ENCODE data around the gene PALM3.

- TF ChIP-seq CTCF (IDR thresholded peaks at IDR 0.05; ENCODE audit: poor library complexity): no peak
- TF ChIP-seq EZH2 (IDR thresholded peaks at IDR 0.05; ENCODE audit: borderline replicate concordance): no peak
Measured at GRCh38 chr19:14093117-14093823, 31.4 kb upstream of the PALM3 start.

Data from hepatocyte (in vitro differentiated cells).